HUES6 (cell line): ENCODE measurements around the gene GOLGA1.
"Not testable (repeated sequence)": the region's sequence is repeated elsewhere in the genome, so short reads cannot be mapped to it uniquely, and the experiment has no call there.

Experiments
- H3K27ac ChIP-seq: 2 replicates; pipeline ENCODE4 v1.7.0; 2013; ENCODE audit warnings: low read depth, mild to moderate bottlenecking, low read length, inconsistent platforms
- H3K27me3 ChIP-seq: 2 replicates; pipeline ENCODE4 v1.6.1; 2013; ENCODE audit warnings: low read length; ENCODE audit not compliant: control insufficient read depth, insufficient read depth
- H3K36me3 ChIP-seq: 2 replicates; pipeline ENCODE4 v1.6.1; 2013; ENCODE audit warnings: low read length; ENCODE audit not compliant: control insufficient read depth, insufficient read depth
- H3K4me1 ChIP-seq: 2 replicates; pipeline ENCODE4 v1.6.1; 2013; ENCODE audit warnings: low read length; ENCODE audit not compliant: control insufficient read depth, insufficient read depth
- H3K4me3 ChIP-seq: 2 replicates; pipeline ENCODE4 v1.5.1; 2013; ENCODE audit warnings: low read depth, low read length
- H3K9ac ChIP-seq: one replicate; pipeline ENCODE4 v1.6.1; 2013; ENCODE audit warnings: mild to moderate bottlenecking, low read length
- H3K9me3 ChIP-seq: 2 replicates; pipeline ENCODE4 v1.6.1; 2013; ENCODE audit warnings: low read depth, low read length; ENCODE audit not compliant: control insufficient read depth, insufficient read depth

The GOLGA1 gene, protein sequence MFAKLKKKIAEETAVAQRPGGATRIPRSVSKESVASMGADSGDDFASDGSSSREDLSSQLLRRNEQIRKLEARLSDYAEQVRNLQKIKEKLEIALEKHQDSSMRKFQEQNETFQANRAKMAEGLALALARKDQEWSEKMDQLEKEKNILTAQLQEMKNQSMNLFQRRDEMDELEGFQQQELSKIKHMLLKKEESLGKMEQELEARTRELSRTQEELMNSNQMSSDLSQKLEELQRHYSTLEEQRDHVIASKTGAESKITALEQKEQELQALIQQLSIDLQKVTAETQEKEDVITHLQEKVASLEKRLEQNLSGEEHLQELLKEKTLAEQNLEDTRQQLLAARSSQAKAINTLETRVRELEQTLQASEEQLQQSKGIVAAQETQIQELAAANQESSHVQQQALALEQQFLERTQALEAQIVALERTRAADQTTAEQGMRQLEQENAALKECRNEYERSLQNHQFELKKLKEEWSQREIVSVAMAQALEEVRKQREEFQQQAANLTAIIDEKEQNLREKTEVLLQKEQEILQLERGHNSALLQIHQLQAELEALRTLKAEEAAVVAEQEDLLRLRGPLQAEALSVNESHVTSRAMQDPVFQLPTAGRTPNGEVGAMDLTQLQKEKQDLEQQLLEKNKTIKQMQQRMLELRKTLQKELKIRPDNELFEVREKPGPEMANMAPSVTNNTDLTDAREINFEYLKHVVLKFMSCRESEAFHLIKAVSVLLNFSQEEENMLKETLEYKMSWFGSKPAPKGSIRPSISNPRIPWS

GRCh38 chr9:124940894-124941678, at the start of gene GOLGA1:
TSS of gene GOLGA1 (minus strand) at chr9:124941083. CDS start at chr9:124938711, 2,372 bp downstream.
- H3K4me3 ChIP-seq: peak within 1 kb of the TSS; percentile 100
- peak within 1 kb of the TSS; percentile 58 for H3K27ac ChIP-seq
- peak within 1 kb of the TSS; percentile 89 for H3K9ac ChIP-seq
- no peaks in the 10 kb centered on the region for H3K27me3 ChIP-seq
- H3K36me3 ChIP-seq: no peaks in the 10 kb centered on the region
- no peaks in the 10 kb centered on the region for H3K9me3 ChIP-seq
- peaks cover 9% of the 10 kb centered on the region for H3K4me1 ChIP-seq

- Histone ChIP-seq H3K36me3 (peaks cover 9% of the 10 kb centered on the region; the same call in 1 of the 2 replicates), H3K4me3 (no peak overlapping the region), H3K4me1 (no peaks in the 10 kb centered on the region), H3K9ac (no peak overlapping the region), H3K27ac (no peak overlapping the region), H3K27me3 (no peaks in the 10 kb centered on the region), H3K9me3 (no peaks in the 10 kb centered on the region)
Observed at GRCh38 chr9:124983698-124984097, 42.8 kb upstream of the GOLGA1 start.

- Histone ChIP-seq H3K9me3 (no peaks in the 10 kb centered on the region), H3K4me3 (no peak overlapping the region), H3K4me1 (peaks cover 5% of the 10 kb centered on the region; the same call in 1 of the 2 replicates), H3K27me3 (no peaks in the 10 kb centered on the region), H3K36me3 (peaks cover 9% of the 10 kb centered on the region), H3K27ac (no peak overlapping the region), H3K9ac (no peak overlapping the region)
Observed at GRCh38 chr9:124980431-124980830, 39.5 kb upstream of the GOLGA1 start.

- no peak overlapping the region for H3K4me3 ChIP-seq
- no peak overlapping the region for H3K9ac ChIP-seq
- H3K27ac ChIP-seq: peak overlapping the region; percentile 78
- H3K9me3 ChIP-seq: no peaks in the 10 kb centered on the region
- peaks cover 13% of the 10 kb centered on the region; the same call in 1 of the 2 replicates for H3K4me1 ChIP-seq
- no peaks in the 10 kb centered on the region for H3K27me3 ChIP-seq
- H3K36me3 ChIP-seq: peaks cover 20% of the 10 kb centered on the region
Observed at GRCh38 chr9:124975131-124975530, 34.2 kb upstream of the GOLGA1 start.

- Histone ChIP-seq H3K9ac (no peak overlapping the region), H3K4me1 (peaks cover 13% of the 10 kb centered on the region; the same call in 1 of the 2 replicates), H3K36me3 (peaks cover 25% of the 10 kb centered on the region), H3K9me3 (no peaks in the 10 kb centered on the region), H3K27ac (no peak overlapping the region), H3K27me3 (no peaks in the 10 kb centered on the region), H3K4me3 (no peak overlapping the region)
Observed at GRCh38 chr9:124973807-124974206, 32.9 kb upstream of the GOLGA1 start.

GRCh38 chr9:124972241-124972770, 31.4 kb upstream of the GOLGA1 start:
- Histone ChIP-seq H3K27ac (no peak overlapping the region), H3K36me3 (peaks cover 30% of the 10 kb centered on the region), H3K9me3 (no peaks in the 10 kb centered on the region), H3K4me1 (peaks cover 13% of the 10 kb centered on the region; the same call in 1 of the 2 replicates), H3K9ac (no peak overlapping the region), H3K4me3 (no peak overlapping the region), H3K27me3 (no peaks in the 10 kb centered on the region)

- Histone ChIP-seq H3K36me3 (peaks cover 24% of the 10 kb centered on the region), H3K4me1 (no peaks in the 10 kb centered on the region), H3K9ac (no peak overlapping the region), H3K27me3 (no peaks in the 10 kb centered on the region), H3K4me3 (no peak overlapping the region), H3K27ac (no peak overlapping the region), H3K9me3 (no peaks in the 10 kb centered on the region)
Observed at GRCh38 chr9:124969401-124969800, 28.5 kb upstream of the GOLGA1 start.

DNA sequence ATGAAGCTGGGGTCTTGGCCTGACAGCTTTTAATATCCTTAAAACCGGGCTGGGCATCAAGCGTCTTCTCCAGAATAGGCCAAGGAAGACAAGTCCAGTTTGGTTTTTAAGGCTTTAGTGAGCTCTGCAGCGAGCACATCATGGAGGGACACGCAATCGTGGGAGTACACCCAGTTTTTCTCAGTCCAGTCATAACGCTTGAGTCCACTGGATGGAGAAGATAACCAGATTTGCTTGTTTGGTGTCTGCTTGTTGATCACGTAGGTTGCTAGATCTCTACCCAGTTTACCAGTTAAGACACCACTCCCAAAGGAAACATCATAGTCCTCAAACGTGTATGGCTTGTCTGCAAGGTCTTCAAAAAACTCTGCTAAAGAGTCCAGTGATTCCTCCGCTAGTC, 27.4 kb upstream of the GOLGA1 start:
- H3K9ac ChIP-seq: no peak overlapping the region
- H3K9me3 ChIP-seq: no peaks in the 10 kb centered on the region
- H3K27me3 ChIP-seq: no peaks in the 10 kb centered on the region
- H3K4me1 ChIP-seq: no peaks in the 10 kb centered on the region
- no peak overlapping the region for H3K27ac ChIP-seq
- H3K4me3 ChIP-seq: no peak overlapping the region
- peaks cover 19% of the 10 kb centered on the region for H3K36me3 ChIP-seq

- H3K27me3 ChIP-seq, H3K9me3 ChIP-seq, H3K9ac ChIP-seq, H3K27ac ChIP-seq, H3K4me1 ChIP-seq, H3K4me3 ChIP-seq: not testable (repeated sequence)
- H3K36me3 ChIP-seq: peaks cover 13% of the 10 kb centered on the region
Observed at GRCh38 chr9:124965775-124966568, 25.1 kb upstream of the GOLGA1 start.

GRCh38 chr9:124964604-124965003, 23.7 kb upstream of the GOLGA1 start:
- Histone ChIP-seq H3K9ac (no peak overlapping the region), H3K27me3 (no peaks in the 10 kb centered on the region), H3K36me3 (peaks cover 9% of the 10 kb centered on the region; the same call in 1 of the 2 replicates), H3K4me3 (no peak overlapping the region), H3K9me3 (no peaks in the 10 kb centered on the region), H3K4me1 (no peaks in the 10 kb centered on the region), H3K27ac (no peak overlapping the region)
